Measurements from ENCODE around the gene KIF26B. TPM values are rescaled to one million over a fixed set of nuclear protein-coding genes. Genes with fewer than 3 reads are reported as not detected.

KIF26B gene
- total RNA-seq, 1 donor from 2014 or later: 8.8 TPM

DNA sequence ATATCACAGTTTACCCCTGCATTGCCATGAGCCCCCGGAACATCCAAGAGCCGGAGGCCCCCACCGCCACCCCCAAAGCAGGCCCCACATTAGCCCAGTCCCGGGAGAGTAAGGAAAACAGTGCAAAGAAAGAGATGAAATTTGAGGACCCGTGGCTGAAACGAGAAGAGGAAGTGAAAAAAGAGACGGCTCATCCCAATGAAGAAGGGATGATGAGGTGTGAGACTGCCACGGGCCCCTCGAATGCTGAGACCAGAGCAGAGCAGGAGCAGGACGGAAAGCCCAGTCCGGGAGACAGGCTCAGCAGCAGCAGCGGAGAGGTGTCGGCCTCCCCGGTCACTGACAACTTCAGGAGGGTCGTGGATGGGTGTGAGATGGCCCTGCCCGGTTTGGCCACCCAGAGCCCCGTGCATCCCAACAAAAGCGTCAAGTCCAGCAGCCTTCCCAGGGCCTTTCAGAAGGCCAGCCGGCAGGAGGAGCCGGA, 532.4 kb downstream of the KIF26B start:
- Mint-ChIP-seq H3K4me3 (ENCODE audit: unreplicated experiment) (no peak overlapping the region), H3K36me3 (ENCODE audit: unreplicated experiment) (peaks cover 2% of the 10 kb centered on the region), H3K4me1 (ENCODE audit: unreplicated experiment) (peaks cover 6% of the 10 kb centered on the region), H3K9me3 (ENCODE audit: unreplicated experiment) (no peaks in the 10 kb centered on the region), H3K27ac (ENCODE audit: unreplicated experiment) (no peak overlapping the region), H3K27me3 (ENCODE audit: unreplicated experiment) (no peaks in the 10 kb centered on the region)
- TF ChIP-seq, protein P1, sequence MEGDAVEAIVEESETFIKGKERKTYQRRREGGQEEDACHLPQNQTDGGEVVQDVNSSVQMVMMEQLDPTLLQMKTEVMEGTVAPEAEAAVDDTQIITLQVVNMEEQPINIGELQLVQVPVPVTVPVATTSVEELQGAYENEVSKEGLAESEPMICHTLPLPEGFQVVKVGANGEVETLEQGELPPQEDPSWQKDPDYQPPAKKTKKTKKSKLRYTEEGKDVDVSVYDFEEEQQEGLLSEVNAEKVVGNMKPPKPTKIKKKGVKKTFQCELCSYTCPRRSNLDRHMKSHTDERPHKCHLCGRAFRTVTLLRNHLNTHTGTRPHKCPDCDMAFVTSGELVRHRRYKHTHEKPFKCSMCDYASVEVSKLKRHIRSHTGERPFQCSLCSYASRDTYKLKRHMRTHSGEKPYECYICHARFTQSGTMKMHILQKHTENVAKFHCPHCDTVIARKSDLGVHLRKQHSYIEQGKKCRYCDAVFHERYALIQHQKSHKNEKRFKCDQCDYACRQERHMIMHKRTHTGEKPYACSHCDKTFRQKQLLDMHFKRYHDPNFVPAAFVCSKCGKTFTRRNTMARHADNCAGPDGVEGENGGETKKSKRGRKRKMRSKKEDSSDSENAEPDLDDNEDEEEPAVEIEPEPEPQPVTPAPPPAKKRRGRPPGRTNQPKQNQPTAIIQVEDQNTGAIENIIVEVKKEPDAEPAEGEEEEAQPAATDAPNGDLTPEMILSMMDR (IDR thresholded peaks at IDR 0.05): no peak
- no peak for DNase-seq (ENCODE audit: extremely low spot score, unreplicated experiment)

DNA sequence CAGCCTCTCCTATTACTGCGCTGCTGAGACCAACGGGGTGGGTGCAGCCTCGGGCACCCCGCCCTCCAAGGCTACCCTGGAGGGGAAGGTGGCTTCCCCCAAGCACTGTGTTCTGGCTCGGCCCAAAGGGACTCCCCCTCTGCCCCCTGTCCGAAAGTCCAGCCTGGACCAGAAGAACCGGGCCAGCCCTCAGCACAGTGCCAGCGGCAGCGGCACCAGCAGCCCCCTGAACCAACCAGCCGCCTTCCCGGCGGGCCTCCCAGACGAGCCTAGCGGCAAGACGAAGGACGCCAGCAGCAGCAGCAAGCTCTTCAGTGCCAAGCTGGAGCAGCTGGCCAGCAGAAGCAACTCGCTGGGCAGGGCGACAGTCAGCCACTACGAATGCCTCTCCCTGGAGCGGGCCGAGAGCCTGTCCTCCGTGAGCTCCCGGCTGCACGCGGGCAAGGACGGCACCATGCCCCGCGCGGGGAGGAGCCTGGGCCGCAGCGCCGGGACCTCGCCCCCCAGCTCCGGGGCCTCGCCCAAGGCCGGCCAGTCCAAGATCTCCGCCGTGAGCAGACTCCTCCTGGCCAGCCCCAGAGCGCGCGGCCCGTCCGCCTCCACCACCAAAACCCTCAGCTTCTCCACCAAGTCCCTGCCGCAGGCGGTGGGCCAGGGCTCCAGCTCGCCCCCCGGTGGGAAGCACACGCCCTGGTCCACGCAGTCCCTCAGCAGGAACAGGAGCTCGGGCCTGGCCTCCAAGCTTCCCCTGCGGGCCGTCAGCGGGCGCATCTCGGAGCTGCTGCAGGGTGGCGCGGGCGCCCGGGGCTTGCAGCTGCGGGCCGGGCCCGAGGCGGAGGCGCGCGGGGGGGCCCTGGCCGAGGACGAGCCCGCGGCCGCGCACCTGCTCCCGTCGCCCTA, 533.1 kb downstream of the KIF26B start:
- DNase-seq (ENCODE audit: extremely low spot score, unreplicated experiment): no peak
- TF ChIP-seq, protein P1 (IDR thresholded peaks at IDR 0.05): no peak
- H3K9me3 Mint-ChIP-seq (ENCODE audit: unreplicated experiment): no peaks in the 10 kb centered on the region
- H3K4me1 Mint-ChIP-seq (ENCODE audit: unreplicated experiment): peaks cover 4% of the 10 kb centered on the region
- H3K27me3 Mint-ChIP-seq (ENCODE audit: unreplicated experiment): no peaks in the 10 kb centered on the region
- no peak overlapping the region for H3K27ac Mint-ChIP-seq (ENCODE audit: unreplicated experiment)
- peaks cover 4% of the 10 kb centered on the region for H3K36me3 Mint-ChIP-seq (ENCODE audit: unreplicated experiment)
- H3K4me3 Mint-ChIP-seq (ENCODE audit: unreplicated experiment): no peak overlapping the region

DNA sequence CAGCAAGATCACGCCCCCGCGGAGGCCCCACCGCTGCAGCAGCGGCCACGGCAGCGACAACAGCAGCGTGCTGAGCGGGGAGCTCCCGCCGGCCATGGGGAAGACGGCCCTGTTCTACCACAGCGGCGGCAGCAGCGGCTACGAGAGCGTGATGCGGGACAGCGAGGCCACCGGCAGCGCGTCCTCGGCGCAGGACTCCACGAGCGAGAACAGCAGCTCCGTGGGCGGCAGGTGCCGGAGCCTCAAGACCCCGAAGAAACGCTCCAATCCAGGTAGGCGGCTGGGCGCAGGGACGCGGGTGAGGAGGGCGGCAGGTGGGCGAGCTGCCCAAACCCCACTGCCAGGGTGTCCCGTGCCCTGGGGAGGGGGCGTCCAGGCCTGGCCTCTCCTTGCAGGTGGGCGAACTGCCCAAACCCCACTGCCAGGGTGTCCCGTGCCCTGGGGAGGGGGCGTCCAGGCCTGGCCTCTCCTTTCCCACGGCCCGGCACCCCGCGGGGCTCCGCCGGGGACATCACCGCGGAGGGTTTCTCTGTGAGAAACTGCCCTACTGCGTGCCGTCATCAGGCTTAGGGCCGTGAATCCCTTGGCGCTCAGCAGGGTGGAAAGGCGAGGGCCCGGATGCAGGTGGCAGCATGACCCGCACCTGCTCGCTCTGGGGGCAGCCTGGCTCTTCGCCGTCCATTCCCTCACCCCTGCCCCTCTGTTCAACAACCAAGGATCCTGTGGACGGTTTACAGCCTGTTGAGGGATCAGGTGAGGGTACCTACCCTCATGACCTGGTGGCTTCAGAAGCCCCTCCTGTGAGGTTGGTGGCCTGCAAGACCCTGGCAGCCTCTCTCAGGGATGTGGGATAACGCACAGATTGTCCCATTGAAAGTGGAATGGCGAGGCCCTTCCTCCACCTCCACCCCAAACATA, 534.0 kb downstream of the KIF26B start:
- DNase-seq (ENCODE audit: extremely low spot score, unreplicated experiment): no peak
- H3K36me3 Mint-ChIP-seq (ENCODE audit: unreplicated experiment): peaks cover 4% of the 10 kb centered on the region
- no peaks in the 10 kb centered on the region for H3K9me3 Mint-ChIP-seq (ENCODE audit: unreplicated experiment)
- H3K4me3 Mint-ChIP-seq (ENCODE audit: unreplicated experiment): no peak overlapping the region
- no peaks in the 10 kb centered on the region for H3K27me3 Mint-ChIP-seq (ENCODE audit: unreplicated experiment)
- no peaks in the 10 kb centered on the region for H3K4me1 Mint-ChIP-seq (ENCODE audit: unreplicated experiment)
- TF ChIP-seq, protein P1 (IDR thresholded peaks at IDR 0.05): no peak
- no peak overlapping the region for H3K27ac Mint-ChIP-seq (ENCODE audit: unreplicated experiment)

DNA sequence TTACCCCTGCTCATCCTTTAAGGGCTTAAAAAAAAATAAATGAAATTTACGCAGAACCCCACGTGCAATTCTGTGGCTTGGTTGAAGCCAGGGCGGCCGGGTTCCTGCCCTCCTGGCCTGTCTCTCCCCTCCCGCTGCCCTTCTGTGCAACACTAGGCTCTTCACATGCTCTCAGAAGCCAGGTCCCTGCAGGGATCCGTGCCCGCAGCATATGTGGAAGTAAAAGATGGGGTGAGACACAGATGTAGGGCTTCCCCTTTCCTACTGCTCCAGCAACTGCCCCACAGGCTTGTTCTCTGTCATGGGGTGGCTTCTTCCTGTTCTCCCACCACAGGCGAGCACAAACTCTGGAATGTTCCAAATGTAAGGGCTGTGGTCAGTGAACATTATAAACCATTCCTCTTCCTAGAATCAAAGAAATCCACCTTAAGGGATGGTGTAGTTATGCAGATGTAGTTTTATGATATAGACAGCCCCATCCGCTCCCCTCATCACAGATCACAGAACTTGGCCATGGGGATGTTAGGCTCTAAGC, 535.4 kb downstream of the KIF26B start:
- Mint-ChIP-seq H3K4me1 (ENCODE audit: unreplicated experiment) (no peaks in the 10 kb centered on the region), H3K27me3 (ENCODE audit: unreplicated experiment) (no peaks in the 10 kb centered on the region), H3K9me3 (ENCODE audit: unreplicated experiment) (no peaks in the 10 kb centered on the region), H3K27ac (ENCODE audit: unreplicated experiment) (no peak overlapping the region), H3K4me3 (ENCODE audit: unreplicated experiment) (no peak overlapping the region), H3K36me3 (ENCODE audit: unreplicated experiment) (peaks cover 4% of the 10 kb centered on the region)
- DNase-seq (ENCODE audit: extremely low spot score, unreplicated experiment): no peak
- TF ChIP-seq, protein P1 (IDR thresholded peaks at IDR 0.05): no peak

Data from osteocyte (in vitro differentiated cells).